Kidney tubule cell (primary cell): ENCODE results near the gene LARP4.

Experiments used
- DNase-seq: peaks from one replicate; pipeline ENCODE4 v3.0.0-alpha.2; 2018; ENCODE audit warnings: low spot score

Gene LARP4

DNA sequence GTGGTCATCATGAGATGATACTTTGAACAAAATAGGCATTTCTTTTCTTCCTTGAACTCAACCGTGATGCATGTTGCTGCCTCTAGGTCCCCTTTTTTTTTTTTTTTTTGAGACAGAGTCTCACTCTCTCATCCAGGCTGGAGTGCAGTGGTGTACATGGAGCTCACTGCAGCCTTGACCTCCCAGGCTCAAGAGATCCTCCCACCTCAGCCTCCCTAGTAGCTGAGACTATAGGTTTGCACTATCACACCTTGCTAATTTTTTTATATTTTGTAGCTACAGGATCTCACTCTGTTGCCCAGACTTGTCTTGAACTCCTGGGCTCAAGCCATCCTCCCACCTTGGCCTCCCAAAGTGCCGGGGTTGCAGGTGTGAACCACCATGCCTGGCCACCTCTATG lies 124.7 kb downstream of the LARP4 start:
- no peak for DNase-seq

DNA sequence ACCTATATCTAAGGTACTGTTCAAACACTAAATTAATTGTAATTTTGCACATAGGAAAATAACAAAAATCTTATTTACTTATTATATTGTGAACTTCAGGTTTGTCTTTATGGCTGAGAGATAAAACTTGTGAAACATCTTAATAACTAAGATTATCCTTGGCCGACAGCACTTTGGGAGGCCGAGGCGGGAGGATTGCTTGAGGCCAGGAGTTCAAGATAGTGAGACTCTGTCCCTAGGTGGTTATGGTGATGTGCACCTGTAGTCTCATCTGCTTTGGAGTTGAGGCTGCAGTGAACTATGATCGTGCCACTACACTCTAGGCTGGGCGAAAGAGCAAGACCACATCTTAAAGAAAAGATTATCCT lies 126.7 kb downstream of the LARP4 start:
- DNase-seq, result no peak

DNA sequence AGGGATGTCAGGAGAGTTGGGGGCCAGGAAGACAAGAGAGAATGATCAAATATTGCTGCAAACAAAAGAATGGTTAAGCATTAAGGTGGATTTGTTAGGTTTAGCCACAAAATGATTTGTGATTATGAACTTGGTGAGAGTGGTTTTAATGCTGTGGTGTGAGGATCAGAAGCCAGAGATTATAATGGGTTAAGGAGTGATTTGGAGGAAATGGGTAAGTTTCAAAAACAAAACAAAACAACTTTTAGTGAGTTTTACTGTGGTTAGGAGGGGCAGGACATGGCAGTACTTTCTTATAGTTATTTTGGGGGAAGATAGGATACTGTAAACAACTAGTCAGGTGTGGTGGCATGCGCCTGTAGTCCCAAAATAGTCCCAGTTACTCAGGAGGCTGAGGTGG lies 128.1 kb downstream of the LARP4 start:
- no peak for DNase-seq

DNA sequence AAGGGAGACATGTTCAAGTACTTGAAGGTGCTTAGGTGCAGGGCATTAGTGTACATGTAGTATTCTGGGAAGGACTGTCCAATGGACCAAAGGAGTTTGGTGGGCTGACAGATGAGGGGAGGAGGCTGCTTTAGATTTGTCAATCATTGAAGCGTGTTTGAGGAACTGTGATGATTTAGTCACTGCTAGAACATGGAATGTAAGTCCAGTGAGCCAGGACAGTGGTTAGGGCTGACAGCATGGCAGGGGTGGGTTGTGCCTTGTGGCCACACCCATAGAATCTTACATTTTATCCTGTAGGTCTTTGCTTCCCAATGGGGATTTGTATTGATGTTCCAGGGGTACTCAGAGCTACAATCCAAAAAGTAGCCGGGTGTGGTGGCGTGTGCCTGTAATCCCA lies 128.7 kb downstream of the LARP4 start:
- peak; percentile 77 for DNase-seq
